Stomach smooth muscle (tissue), 2 donors: ENCODE results near the gene PAPPA2.
"Not testable (repeated sequence)": the region's sequence is repeated elsewhere in the genome, so short reads cannot be mapped to it uniquely, and the experiment has no call there.

ENCODE experiments used
- H3K27ac ChIP-seq: one replicate; pipeline ENCODE4 v1.7.0; 2013; ENCODE audit warnings: mild to moderate bottlenecking, low read length, inconsistent platforms
- H3K27me3 ChIP-seq, 2 donors: one replicate each; pipeline ENCODE4 v1.7.0; 2013; ENCODE audit warnings: low read length in 2 of 2; ENCODE audit not compliant: insufficient read depth in 2 of 2, control insufficient read depth in 1 of 2
- H3K36me3 ChIP-seq, 2 donors: one replicate each; pipeline ENCODE4 v1.7.0; 2013; ENCODE audit warnings: low read length in 2 of 2; ENCODE audit not compliant: control insufficient read depth in 2 of 2, insufficient read depth in 2 of 2
- H3K4me1 ChIP-seq: one replicate; pipeline ENCODE4 v1.7.0; 2013; ENCODE audit warnings: low read length; ENCODE audit not compliant: control insufficient read depth, insufficient read depth
- H3K4me3 ChIP-seq, 2 donors: one replicate each; pipeline ENCODE4 v1.7.0; 2013; ENCODE audit warnings: low read length in 2 of 2
- H3K9ac ChIP-seq, 2 donors: one replicate each; pipeline ENCODE4 v1.7.0; 2013; ENCODE audit warnings: low read length in 2 of 2, mild to moderate bottlenecking in 1 of 2
- H3K9me3 ChIP-seq, 2 donors: one replicate each; pipeline ENCODE4 v1.7.0; 2013; ENCODE audit warnings: low read length in 2 of 2; ENCODE audit not compliant: control insufficient read depth in 2 of 2
- donor health status: healthy.
- donor health status: Pancreatic carcinoma.

Gene PAPPA2

DNA sequence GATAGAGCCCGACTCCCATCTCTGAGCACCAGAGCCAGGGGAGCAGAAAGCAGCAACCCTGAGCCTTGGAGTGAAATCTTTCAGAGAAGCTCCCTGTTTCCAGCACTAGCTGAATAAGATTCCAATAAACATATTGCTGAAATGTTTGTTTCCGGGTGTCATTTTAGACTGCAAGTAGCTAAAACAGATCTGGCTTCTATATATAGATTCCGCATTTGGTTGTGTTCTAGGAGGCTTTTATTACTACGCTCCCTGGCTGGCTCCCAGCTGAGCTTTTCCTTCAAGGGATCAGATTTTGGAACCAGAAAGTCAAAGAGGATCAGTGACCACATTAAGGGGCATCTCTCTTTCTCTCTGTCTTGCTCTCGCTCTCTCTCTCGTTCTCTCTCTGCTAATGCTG is 88.2 kb downstream of the PAPPA2 start:
- peaks cover 3 to 9% of the 10 kb centered on the region in 2 donors for H3K27me3 ChIP-seq
- no peak overlapping the region for H3K27ac ChIP-seq
- no peaks in the 10 kb centered on the region for H3K36me3 ChIP-seq
- H3K4me1 ChIP-seq, result no peaks in the 10 kb centered on the region
- no peak overlapping the region for H3K4me3 ChIP-seq
- no peaks in the 10 kb centered on the region for H3K9me3 ChIP-seq
- no peak overlapping the region for H3K9ac ChIP-seq

- Histone ChIP-seq H3K9me3 (no peaks in the 10 kb centered on the region), H3K4me1 (no peaks in the 10 kb centered on the region), H3K4me3 (no peak overlapping the region), H3K27ac (no peak overlapping the region), H3K36me3 (no peaks in the 10 kb centered on the region), H3K9ac (no peak overlapping the region), H3K27me3 (peaks cover 3 to 14% of the 10 kb centered on the region in 2 donors)
These were observed 89.4 kb downstream of the PAPPA2 start for GRCh38 chr1:176552217-176552991.

DNA sequence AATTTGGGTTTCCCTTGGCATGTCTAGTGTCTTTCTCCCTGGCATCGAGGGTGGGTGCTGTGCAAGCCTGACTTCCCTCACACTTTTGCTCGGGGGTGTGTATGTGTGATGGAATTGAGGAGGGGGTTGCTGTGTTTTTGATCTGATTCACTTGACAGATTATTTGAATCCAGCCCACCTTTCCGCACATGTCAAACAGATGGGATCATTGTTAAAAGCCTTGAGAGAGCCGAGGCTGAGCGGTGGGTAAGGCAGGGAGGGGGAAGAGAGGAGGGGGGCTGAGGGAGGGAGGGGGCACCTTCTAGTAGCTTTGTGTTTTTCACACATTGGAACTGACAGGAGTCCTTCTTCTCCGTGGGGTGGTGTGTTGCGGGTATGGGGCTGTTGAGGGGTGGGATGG is 90.0 kb downstream of the PAPPA2 start:
- Histone ChIP-seq H3K27me3 (peaks cover 3 to 14% of the 10 kb centered on the region in 2 donors), H3K4me1 (no peaks in the 10 kb centered on the region), H3K4me3 (no peak overlapping the region), H3K9ac (no peak overlapping the region), H3K36me3 (no peaks in the 10 kb centered on the region), H3K27ac (no peak overlapping the region), H3K9me3 (no peaks in the 10 kb centered on the region)

DNA sequence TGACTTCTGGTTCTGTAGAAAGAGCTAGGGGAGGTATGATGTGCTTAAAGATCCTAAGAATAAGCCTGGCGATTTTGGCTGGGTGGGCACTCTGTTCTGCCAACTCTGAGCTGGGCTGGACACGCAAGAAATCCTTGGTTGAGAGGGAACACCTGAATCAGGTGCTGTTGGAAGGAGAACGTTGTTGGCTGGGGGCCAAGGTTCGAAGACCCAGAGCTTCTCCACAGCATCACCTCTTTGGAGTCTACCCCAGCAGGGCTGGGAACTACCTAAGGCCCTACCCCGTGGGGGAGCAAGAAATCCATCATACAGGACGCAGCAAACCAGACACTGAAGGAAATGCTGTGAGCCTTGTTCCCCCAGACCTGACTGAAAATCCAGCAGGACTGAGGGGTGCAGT is 93.3 kb downstream of the PAPPA2 start:
- Histone ChIP-seq H3K9ac (no peak overlapping the region), H3K36me3 (no peaks in the 10 kb centered on the region), H3K27me3 (peaks cover 3 to 11% of the 10 kb centered on the region in 2 donors), H3K4me3 (no peak overlapping the region), H3K9me3 (no peaks in the 10 kb centered on the region), H3K4me1 (peaks cover 4% of the 10 kb centered on the region), H3K27ac (no peak overlapping the region)

DNA sequence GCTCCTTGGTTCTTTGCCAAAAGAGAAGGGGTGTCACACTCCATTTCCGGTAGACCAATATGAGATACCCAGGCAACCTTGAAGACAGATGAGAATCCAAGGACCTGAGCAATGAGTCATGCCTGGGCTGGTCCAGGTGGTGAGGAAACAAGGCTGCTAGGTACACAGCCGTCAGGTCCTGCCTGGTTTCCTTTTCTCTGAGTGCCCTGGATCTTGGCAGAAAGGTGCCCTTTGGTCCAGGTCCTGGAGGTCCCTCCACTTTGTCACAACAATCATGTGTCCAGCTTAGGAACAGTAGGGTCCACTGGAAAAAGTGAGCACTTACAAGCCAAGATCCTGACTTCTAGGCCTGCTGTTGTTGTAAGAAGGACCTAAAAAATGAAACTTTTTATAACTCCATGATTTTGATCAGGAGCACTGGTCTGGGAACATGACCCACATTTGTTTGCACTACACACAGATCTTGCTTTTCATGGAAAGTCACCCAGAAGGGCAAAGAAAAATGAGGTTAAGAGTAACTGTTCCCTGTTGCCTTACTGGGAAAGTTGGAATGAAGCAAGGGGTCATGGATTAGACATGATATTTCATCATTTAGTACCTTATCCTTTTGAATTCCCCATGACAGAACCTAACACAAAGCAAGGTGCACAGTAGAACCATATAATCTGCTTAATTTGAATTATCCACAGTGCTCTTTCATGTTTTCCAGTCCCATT is 94.7 kb downstream of the PAPPA2 start:
- H3K27me3 ChIP-seq, result peaks cover 3 to 11% of the 10 kb centered on the region in 2 donors
- no peak overlapping the region for H3K4me3 ChIP-seq
- peaks cover 4% of the 10 kb centered on the region for H3K4me1 ChIP-seq
- no peaks in the 10 kb centered on the region for H3K36me3 ChIP-seq
- no peak overlapping the region for H3K27ac ChIP-seq
- no peaks in the 10 kb centered on the region for H3K9me3 ChIP-seq
- H3K9ac ChIP-seq, result no peak overlapping the region

DNA sequence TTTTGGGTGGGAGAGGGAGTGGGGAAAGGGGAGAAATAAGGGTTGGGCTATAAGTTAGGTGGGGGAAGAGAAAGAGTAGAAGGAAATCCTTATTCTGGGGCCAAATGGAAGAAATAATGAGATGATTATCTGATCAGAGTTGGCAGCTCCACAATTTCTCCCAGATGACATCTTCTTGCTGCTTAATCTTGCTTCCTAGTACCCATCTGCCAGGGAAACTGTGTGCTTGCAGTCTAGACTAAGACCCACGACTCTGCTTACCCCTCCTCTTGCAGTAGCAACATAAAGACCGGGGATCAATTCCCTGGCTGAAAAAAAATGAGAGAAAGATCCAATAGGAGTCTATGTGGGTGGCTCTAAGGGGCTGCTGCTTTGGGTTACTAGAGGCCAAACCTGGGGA is 95.6 kb downstream of the PAPPA2 start:
- Histone ChIP-seq H3K9me3 (no peaks in the 10 kb centered on the region), H3K27ac (no peak overlapping the region), H3K36me3 (no peaks in the 10 kb centered on the region), H3K4me1 (peaks cover 4% of the 10 kb centered on the region), H3K9ac (no peak overlapping the region), H3K4me3 (no peak overlapping the region), H3K27me3 (peaks cover 0 to 9% of the 10 kb centered on the region in 2 donors)

DNA sequence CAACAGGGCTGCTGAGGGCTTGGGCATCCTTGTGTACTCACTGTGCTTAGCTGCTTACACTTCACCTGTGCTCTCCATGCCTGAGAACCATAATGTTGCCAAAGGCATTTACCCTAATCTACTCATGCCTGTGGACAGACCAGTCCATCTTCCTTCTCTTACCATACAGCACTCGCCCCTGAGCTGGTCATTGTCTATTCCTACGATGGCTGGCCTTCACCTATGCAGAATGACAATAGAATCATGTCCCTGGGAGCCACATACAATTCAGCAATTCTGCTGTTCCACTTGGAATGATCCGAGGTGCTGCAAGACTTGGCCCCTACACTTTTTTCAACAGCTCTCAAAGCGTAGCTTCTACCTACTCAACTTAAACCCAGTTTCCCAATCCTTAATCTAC is 96.5 kb downstream of the PAPPA2 start:
- H3K27ac ChIP-seq, result no peak overlapping the region

GRCh38 chr1:176559878-176560277 is 96.9 kb downstream of the PAPPA2 start:
- Histone ChIP-seq H3K4me1 (peaks cover 4% of the 10 kb centered on the region), H3K27me3 (peaks cover 0 to 9% of the 10 kb centered on the region in 2 donors), H3K36me3 (no peaks in the 10 kb centered on the region), H3K9me3 (no peaks in the 10 kb centered on the region), H3K4me3 (no peak overlapping the region), H3K27ac (no peak overlapping the region), H3K9ac (no peak overlapping the region)

More for the DNA sequence above, 96.5 kb downstream of the PAPPA2 start:
- H3K4me3 ChIP-seq, result no peak overlapping the region
- no peaks in the 10 kb centered on the region for H3K36me3 ChIP-seq
- H3K9ac ChIP-seq, result no peak overlapping the region
- no peaks in the 10 kb centered on the region for H3K9me3 ChIP-seq
- H3K4me1 ChIP-seq, result peaks cover 4% of the 10 kb centered on the region
- H3K27me3 ChIP-seq, result peaks cover 0 to 9% of the 10 kb centered on the region in 2 donors

- Histone ChIP-seq H3K36me3 (no peaks in the 10 kb centered on the region), H3K27ac (no peak overlapping the region), H3K9ac (no peak overlapping the region), H3K9me3 (no peaks in the 10 kb centered on the region), H3K4me3 (no peak overlapping the region), H3K4me1 (peaks cover 4% of the 10 kb centered on the region), H3K27me3 (peaks cover 0 to 6% of the 10 kb centered on the region in 2 donors)
These were observed 97.7 kb downstream of the PAPPA2 start for GRCh38 chr1:176560681-176561080.

DNA sequence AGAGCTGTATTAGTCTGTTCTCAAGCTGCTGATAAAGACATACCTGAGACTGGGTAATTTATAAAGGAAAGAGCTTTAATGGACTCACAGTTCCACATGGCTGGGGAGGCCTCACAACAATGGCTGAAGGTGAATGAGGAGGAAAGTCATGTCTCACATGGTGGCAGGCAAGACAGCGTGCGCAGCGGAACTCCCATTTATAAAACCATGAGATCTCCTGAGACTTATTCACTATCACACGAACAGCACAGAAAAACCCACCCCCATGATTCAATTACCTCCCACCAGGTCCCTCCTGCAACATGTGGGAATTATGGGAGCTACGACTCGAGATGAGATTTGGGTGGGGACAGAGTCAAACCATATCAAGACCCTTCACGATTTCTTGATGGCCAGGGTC is 98.8 kb downstream of the PAPPA2 start:
- not testable (repeated sequence) for H3K36me3 ChIP-seq, H3K27ac ChIP-seq, H3K27me3 ChIP-seq, H3K4me1 ChIP-seq, H3K9me3 ChIP-seq, H3K4me3 ChIP-seq, H3K9ac ChIP-seq
